ENCODE data around the gene YTHDC2. TPM values are rescaled to one million over a fixed set of nuclear protein-coding genes. Genes with fewer than 3 reads are reported as not detected.

The YTHDC2 gene
- total and polyA plus RNA-seq, 4 donors = 6.2 to 32.9 (median 14.8) TPM

GRCh38 chr5:113491022-113491421, 22.5 kb upstream of the YTHDC2 start (continued):
- TF ChIP-seq TAF1 (conservative IDR thresholded peaks at IDR 0.05) = no peak
- no peak for TF ChIP-seq SP1 (IDR thresholded peaks at IDR 0.05)
- TF ChIP-seq FOXA2 (IDR thresholded peaks at IDR 0.05) = no peak
- no peak for TF ChIP-seq YY1 (IDR thresholded peaks at IDR 0.05)
- no peak for TF ChIP-seq RXRA (IDR thresholded peaks at IDR 0.05)
- no peak for TF ChIP-seq FOXA1 (IDR thresholded peaks at IDR 0.05)
- no peak for TF ChIP-seq RAD21 (IDR thresholded peaks at IDR 0.05)
- TF ChIP-seq HNF4A (conservative IDR thresholded peaks at IDR 0.05) = no peak
- no peak for TF ChIP-seq JUND (IDR thresholded peaks at IDR 0.05)
- TF ChIP-seq NR2F2 (IDR thresholded peaks at IDR 0.05) = no peak

DNA sequence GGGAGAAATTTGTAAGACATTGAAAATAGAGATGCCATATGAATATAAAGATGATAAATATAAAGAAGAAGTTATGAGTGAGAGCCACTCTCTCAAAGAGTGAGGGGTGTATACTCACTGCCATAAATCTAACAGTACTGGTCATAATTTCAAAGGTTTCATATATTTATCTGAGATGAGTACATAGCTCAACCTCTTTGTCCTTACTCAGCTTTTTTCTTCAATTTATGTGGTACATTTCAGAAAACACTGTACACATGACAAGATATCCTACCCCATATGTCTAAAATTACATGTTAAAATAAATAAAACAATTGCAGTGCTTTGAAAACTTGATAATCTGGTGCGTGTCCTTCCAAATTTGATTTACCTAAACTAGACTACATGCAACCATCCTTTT, 20.0 kb upstream of the YTHDC2 start:
- no peaks in the 10 kb centered on the region for H3K36me3 ChIP-seq (ENCODE audit: control insufficient read depth in 4 of 4, insufficient read depth in 3 of 4, low read depth in 1 of 4, low read length in 3 of 4)
- H3K27ac ChIP-seq (ENCODE audit: low read depth in 1 of 2, low read length in 2 of 2) = no peak overlapping the region
- no peak overlapping the region for H3K4me3 ChIP-seq (ENCODE audit: low read depth in 1 of 3, low read length in 3 of 3)
- H3K9ac ChIP-seq (ENCODE audit: low read depth in 1 of 2, low read length in 2 of 2) = no peak overlapping the region
- H3K27me3 ChIP-seq (ENCODE audit: control insufficient read depth in 4 of 4, insufficient read depth in 4 of 4, low read length in 3 of 4) = peaks cover 0 to 4% (median 2%) of the 10 kb centered on the region in 4 donors
- DNase-seq (ENCODE audit: low spot score) = no peak
- TF ChIP-seq, protein P1, sequence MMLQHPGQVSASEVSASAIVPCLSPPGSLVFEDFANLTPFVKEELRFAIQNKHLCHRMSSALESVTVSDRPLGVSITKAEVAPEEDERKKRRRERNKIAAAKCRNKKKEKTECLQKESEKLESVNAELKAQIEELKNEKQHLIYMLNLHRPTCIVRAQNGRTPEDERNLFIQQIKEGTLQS (IDR thresholded peaks at IDR 0.05) = no peak
- TF ChIP-seq EGR1 (IDR thresholded peaks at IDR 0.05; ENCODE audit: low read depth in 2 of 2) = no peak
- TF ChIP-seq YY1 (IDR thresholded peaks at IDR 0.05) = no peak
- no peak for TF ChIP-seq HNF4A (conservative IDR thresholded peaks at IDR 0.05)
- TF ChIP-seq FOXA2 (IDR thresholded peaks at IDR 0.05) = no peak
- TF ChIP-seq, protein P2, sequence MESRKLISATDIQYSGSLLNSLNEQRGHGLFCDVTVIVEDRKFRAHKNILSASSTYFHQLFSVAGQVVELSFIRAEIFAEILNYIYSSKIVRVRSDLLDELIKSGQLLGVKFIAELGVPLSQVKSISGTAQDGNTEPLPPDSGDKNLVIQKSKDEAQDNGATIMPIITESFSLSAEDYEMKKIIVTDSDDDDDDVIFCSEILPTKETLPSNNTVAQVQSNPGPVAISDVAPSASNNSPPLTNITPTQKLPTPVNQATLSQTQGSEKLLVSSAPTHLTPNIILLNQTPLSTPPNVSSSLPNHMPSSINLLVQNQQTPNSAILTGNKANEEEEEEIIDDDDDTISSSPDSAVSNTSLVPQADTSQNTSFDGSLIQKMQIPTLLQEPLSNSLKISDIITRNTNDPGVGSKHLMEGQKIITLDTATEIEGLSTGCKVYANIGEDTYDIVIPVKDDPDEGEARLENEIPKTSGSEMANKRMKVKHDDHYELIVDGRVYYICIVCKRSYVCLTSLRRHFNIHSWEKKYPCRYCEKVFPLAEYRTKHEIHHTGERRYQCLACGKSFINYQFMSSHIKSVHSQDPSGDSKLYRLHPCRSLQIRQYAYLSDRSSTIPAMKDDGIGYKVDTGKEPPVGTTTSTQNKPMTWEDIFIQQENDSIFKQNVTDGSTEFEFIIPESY (IDR thresholded peaks at IDR 0.05) = no peak
- TF ChIP-seq HNF4G (IDR thresholded peaks at IDR 0.05) = no peak
- TF ChIP-seq FOXA1 (IDR thresholded peaks at IDR 0.05) = no peak
- no peak for TF ChIP-seq TAF1 (conservative IDR thresholded peaks at IDR 0.05)
- 89% methylated on average over 1 of the region's 1 CpG for WGBS
- peaks cover 0 to 4% (median 3%) of the 10 kb centered on the region in 4 donors for H3K4me1 ChIP-seq (ENCODE audit: control insufficient read depth in 4 of 4, insufficient read depth in 4 of 4, low read length in 3 of 4)
- peaks cover 0 to 23% (median 7%) of the 10 kb centered on the region in 4 donors for H3K9me3 ChIP-seq (ENCODE audit: control insufficient read depth in 4 of 4, low read length in 3 of 4)

- TF ChIP-seq HNF4G (IDR thresholded peaks at IDR 0.05) (no peak), SP1 (IDR thresholded peaks at IDR 0.05) (no peak), YY1 (IDR thresholded peaks at IDR 0.05) (no peak), RXRA (IDR thresholded peaks at IDR 0.05) (no peak), CTCF (IDR thresholded peaks at IDR 0.05; ENCODE audit: low read depth, low read length, missing input control) (no peak), MAX (IDR thresholded peaks at IDR 0.05) (no peak), REST (IDR thresholded peaks at IDR 0.05) (no peak), FOXA2 (IDR thresholded peaks at IDR 0.05) (no peak)
- TF ChIP-seq, protein P2 (IDR thresholded peaks at IDR 0.05) = no peak
- TF ChIP-seq, protein P1 (IDR thresholded peaks at IDR 0.05) = no peak
- H3K9ac ChIP-seq (ENCODE audit: low read depth in 1 of 2, low read length in 2 of 2) = no peak overlapping the region
- DNase-seq (ENCODE audit: low spot score) = no peak
- peaks cover 0 to 10% (median 4%) of the 10 kb centered on the region in 4 donors for H3K9me3 ChIP-seq (ENCODE audit: control insufficient read depth in 4 of 4, low read length in 3 of 4)
- no peak overlapping the region for H3K27ac ChIP-seq (ENCODE audit: low read depth in 1 of 2, low read length in 2 of 2)
- H3K27me3 ChIP-seq (ENCODE audit: control insufficient read depth in 4 of 4, insufficient read depth in 4 of 4, low read length in 3 of 4) = no peaks in the 10 kb centered on the region
- 84% methylated on average over 1 of the region's 1 CpG for WGBS
- no peak overlapping the region for H3K4me3 ChIP-seq (ENCODE audit: low read depth in 1 of 3, low read length in 3 of 3)
- H3K36me3 ChIP-seq (ENCODE audit: control insufficient read depth in 4 of 4, insufficient read depth in 3 of 4, low read depth in 1 of 4, low read length in 3 of 4) = no peaks in the 10 kb centered on the region
- H3K4me1 ChIP-seq (ENCODE audit: control insufficient read depth in 4 of 4, insufficient read depth in 4 of 4, low read length in 3 of 4) = no peaks in the 10 kb centered on the region
Observed at GRCh38 chr5:113495422-113495841, 18.1 kb upstream of the YTHDC2 start.
